ENCODE data around the gene EDN2. TPM values are rescaled to one million over a fixed set of nuclear protein-coding genes. Genes with fewer than 3 reads are reported as not detected.

Gene EDN2
- total RNA-seq, result 0.96 TPM in 1 of 2 replicates, not detected in the other

GRCh38 chr1:41484402-41485241 lies at the start of gene EDN2:
EDN2 (minus strand) TSS chr1:41484683; CDS start chr1:41484601, 82 bp downstream.
- DNase-seq (ENCODE audit: low read depth), result no peak
- TF ChIP-seq CTCF (IDR thresholded peaks at IDR 0.05; ENCODE audit: insufficient read depth, low read length, poor library complexity, severe bottlenecking), result peak; percentile 68
- H3K4me3 ChIP-seq (ENCODE audit: low read depth, low read length), result peak within 1 kb of the TSS; percentile 22

GRCh38 chr1:41533731-41534080 lies 49.2 kb upstream of the EDN2 start:
- no peak for DNase-seq (ENCODE audit: low read depth)
- Histone ChIP-seq H3K36me3 (ENCODE audit: control insufficient read depth, insufficient read depth, low read length) (no peaks in the 10 kb centered on the region), H3K27me3 (ENCODE audit: control insufficient read depth, insufficient read depth, low read length) (no peaks in the 10 kb centered on the region), H3K4me3 (ENCODE audit: low read depth, low read length) (no peak overlapping the region)
- TF ChIP-seq CTCF (IDR thresholded peaks at IDR 0.05; ENCODE audit: insufficient read depth, low read length, poor library complexity, severe bottlenecking), result no peak

More at GRCh38 chr1:41484402-41485241, at the start of gene EDN2:
- Histone ChIP-seq H3K27me3 (ENCODE audit: control insufficient read depth, insufficient read depth, low read length) (no peaks in the 10 kb centered on the region), H3K36me3 (ENCODE audit: control insufficient read depth, insufficient read depth, low read length) (no peaks in the 10 kb centered on the region)

DNA sequence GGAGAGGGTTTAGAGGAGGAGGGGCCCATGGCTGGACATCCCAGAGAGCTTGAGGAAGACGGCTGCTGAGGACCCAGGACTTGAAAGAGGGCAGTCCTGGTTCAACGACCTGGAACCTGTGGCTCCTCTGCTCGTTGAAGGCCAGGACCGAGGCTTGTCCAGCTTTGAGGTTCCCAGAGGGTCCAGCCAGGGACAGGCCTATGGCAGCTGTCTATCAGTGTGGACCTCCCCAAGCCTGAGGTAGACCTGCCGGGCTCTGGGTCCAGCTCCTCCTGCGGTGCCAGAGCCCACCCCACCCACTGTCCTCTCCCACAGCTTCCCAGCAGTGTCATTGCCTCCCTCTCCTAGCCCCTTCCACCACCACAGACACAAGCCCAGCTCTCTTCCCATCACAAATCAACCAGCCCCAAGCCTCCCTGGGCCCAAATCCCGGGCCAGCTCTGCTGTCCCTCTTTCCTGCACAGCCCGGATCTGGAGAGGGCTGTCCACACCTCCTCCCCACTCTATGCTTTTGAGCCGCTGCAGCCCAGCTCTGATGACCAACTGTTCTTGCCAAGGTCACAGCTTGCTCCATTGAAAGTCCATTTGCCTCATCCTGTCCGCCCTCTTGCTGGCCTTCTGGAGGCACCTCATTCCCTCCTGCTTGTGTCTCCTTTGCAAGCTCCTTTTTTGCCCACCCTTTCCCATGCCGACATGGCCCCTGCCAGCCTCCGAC lies 48.7 kb upstream of the EDN2 start:
- TF ChIP-seq CTCF (IDR thresholded peaks at IDR 0.05; ENCODE audit: insufficient read depth, low read length, poor library complexity, severe bottlenecking), result no peak
- Histone ChIP-seq H3K36me3 (ENCODE audit: control insufficient read depth, insufficient read depth, low read length) (no peaks in the 10 kb centered on the region), H3K27me3 (ENCODE audit: control insufficient read depth, insufficient read depth, low read length) (no peaks in the 10 kb centered on the region), H3K4me3 (ENCODE audit: low read depth, low read length) (no peak overlapping the region)
- no peak for DNase-seq (ENCODE audit: low read depth)

DNA sequence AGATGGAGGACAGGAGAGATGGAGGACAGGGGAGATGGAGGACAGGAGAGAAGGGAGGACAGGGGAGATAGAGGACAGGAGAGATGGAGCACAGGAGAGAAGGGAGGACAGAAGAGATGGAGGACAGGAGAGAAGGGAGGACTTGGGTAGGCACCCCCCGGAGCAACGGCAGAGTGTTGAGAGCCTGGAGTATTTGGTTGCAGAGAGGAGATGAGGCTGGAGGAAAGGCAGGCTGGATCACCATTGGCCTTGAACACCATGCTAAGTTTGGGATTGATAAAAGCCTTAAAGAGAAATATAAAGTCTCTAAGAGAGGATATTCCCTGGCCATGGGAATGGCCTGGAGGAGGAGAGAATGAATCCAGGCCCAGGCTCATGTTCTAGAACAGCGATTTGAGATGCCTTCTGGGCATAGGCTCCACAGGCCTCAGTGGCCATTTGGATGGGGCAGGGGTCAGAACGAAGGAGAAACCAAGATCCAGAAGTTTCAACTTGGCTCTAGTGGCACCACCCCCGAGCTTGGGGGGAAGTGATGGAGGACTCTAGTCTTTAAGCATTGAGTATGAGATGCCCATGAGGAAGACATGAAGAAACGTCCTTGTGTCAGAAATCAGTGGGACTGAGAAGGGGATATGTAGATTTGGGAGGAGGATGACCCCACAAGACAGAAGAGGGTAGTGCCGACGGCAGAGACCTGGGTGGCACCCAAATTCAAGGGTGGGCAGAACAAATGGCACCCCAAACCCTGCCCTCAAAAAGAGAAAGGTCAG lies 47.9 kb upstream of the EDN2 start:
- TF ChIP-seq CTCF (IDR thresholded peaks at IDR 0.05; ENCODE audit: insufficient read depth, low read length, poor library complexity, severe bottlenecking), result no peak
- DNase-seq (ENCODE audit: low read depth), result no peak
- H3K4me3 ChIP-seq (ENCODE audit: low read depth, low read length), result no peak overlapping the region
- H3K36me3 ChIP-seq (ENCODE audit: control insufficient read depth, insufficient read depth, low read length), result no peaks in the 10 kb centered on the region
- no peaks in the 10 kb centered on the region for H3K27me3 ChIP-seq (ENCODE audit: control insufficient read depth, insufficient read depth, low read length)

DNA sequence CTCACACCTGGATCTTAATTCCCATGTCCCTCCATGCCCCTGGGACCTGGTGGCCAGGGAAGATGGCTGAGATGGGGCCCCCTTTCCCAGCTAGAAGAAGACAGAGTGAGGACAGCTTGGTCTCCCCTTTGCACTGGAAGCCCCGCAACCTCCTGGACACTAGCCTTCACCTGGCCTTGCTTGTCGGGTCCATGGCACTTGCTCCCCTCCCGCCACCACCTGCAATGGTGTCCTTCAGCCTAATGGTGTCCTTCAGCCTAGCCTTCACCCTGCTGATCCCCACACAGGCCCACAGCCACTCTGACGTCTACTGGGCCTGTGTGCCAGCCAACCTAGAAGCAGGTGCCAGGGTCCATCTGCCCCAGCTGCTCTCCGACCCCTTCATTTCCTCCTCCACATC lies 45.9 kb upstream of the EDN2 start:
- DNase-seq (ENCODE audit: low read depth), result no peak
- no peak for TF ChIP-seq CTCF (IDR thresholded peaks at IDR 0.05; ENCODE audit: insufficient read depth, low read length, poor library complexity, severe bottlenecking)
- no peaks in the 10 kb centered on the region for H3K36me3 ChIP-seq (ENCODE audit: control insufficient read depth, insufficient read depth, low read length)
- H3K4me3 ChIP-seq (ENCODE audit: low read depth, low read length), result no peak overlapping the region
- no peaks in the 10 kb centered on the region for H3K27me3 ChIP-seq (ENCODE audit: control insufficient read depth, insufficient read depth, low read length)

Measured in kidney epithelial cell (primary cell).